H1 (cell line): ENCODE measurements around the gene RUFY2. TPM values are rescaled to one million over a fixed set of nuclear protein-coding genes. Genes with fewer than 3 reads are reported as not detected.

Experiments used
- CTCF ChIA-PET: fragments of 300-600 bp; sonication (Branson Sonifier 250); formaldehyde crosslinking; loops from one replicate; lab custom pipeline; 2021; ENCODE audit not compliant: partially characterized antibody; lab: Charles Lee
- POLR2A ChIA-PET: fragments of 300-600 bp; sonication (Branson Sonifier 250); formaldehyde crosslinking; loops from one replicate; lab custom pipeline; 2021; ENCODE audit warnings: inconsistent platforms; ENCODE audit not compliant: partially characterized antibody; lab: Charles Lee
- DNase-seq, 2 experiments: peaks; one replicate each; pipeline versions ENCODE4 v3.0.0 to v3.0.0-alpha.2; 2010 to 2022; ENCODE audit warnings: low spot score in 2 of 2, low read depth in 1 of 2, mixed read lengths in 1 of 2
- FAIRE-seq: peaks from 2 replicates; lab custom pipeline; 2011; peaks lifted over from hg19 to GRCh38; lab: Jason Lieb, UNC
- H2AFZ ChIP-seq: 2 replicates; pipeline ENCODE4 v1.8.1; 2012; ENCODE audit warnings: low read length, inconsistent platforms
- H2AK5ac ChIP-seq: 2 replicates; pipeline ENCODE4 v1.6.1; 2013; ENCODE audit warnings: low read depth, low read length
- H2BK120ac ChIP-seq: replicated peaks from 2 replicates; pipeline ENCODE3; 2013; ENCODE audit warnings: low read depth, low read length, inconsistent platforms
- H2BK12ac ChIP-seq: 2 replicates; pipeline ENCODE4 v1.6.1; 2013; ENCODE audit warnings: low read depth, low read length
- H2BK15ac ChIP-seq: 2 replicates; pipeline ENCODE4 v1.6.1; 2013; ENCODE audit warnings: low read length
- H2BK20ac ChIP-seq: 2 replicates; pipeline ENCODE4 v1.6.1; 2013; ENCODE audit warnings: low read length
- H2BK5ac ChIP-seq: 2 replicates; pipeline ENCODE4 v1.6.1; 2013; ENCODE audit warnings: low read depth, low read length
- H3K14ac ChIP-seq: 2 replicates; pipeline ENCODE4 v1.6.1; 2013; ENCODE audit warnings: inconsistent platforms; ENCODE audit not compliant: insufficient read length
- H3K18ac ChIP-seq: 2 replicates; pipeline ENCODE4 v1.6.1; 2013; ENCODE audit warnings: low read length; ENCODE audit errors: extremely low read depth
- H3K23ac ChIP-seq: 2 replicates; pipeline ENCODE4 v1.6.1; 2013; ENCODE audit warnings: inconsistent platforms; ENCODE audit not compliant: insufficient read length
- H3K23me2 ChIP-seq: 2 replicates; pipeline ENCODE4 v1.6.1; 2013; ENCODE audit warnings: low read depth, low read length
- H3K27ac ChIP-seq: 2 replicates; pipeline ENCODE4 v1.6.1; 2011; ENCODE audit warnings: low read depth, low read length, inconsistent platforms
- H3K27me3 ChIP-seq, 4 experiments: replicated peaks in 1 of 4; 1 replicate in 1 of 4; 2 replicates in 3 of 4; pipeline versions ENCODE4 v1.6.1 to v1.8.1; 2011 to 2013; ENCODE audit warnings: low read length in 3 of 4, mild to moderate bottlenecking in 3 of 4, inconsistent platforms in 2 of 4, mixed read lengths in 2 of 4, moderate library complexity in 1 of 4; ENCODE audit not compliant: control insufficient read depth in 3 of 4, insufficient read depth in 3 of 4; ENCODE audit errors: extremely low read depth in 1 of 4
- H3K36me3 ChIP-seq, 4 experiments: 2 replicates each; pipeline versions ENCODE4 v1.6.1 to v1.8.1; 2011 to 2013; ENCODE audit warnings: mild to moderate bottlenecking in 4 of 4, low read length in 3 of 4, moderate library complexity in 2 of 4, control low read depth in 1 of 4, inconsistent platforms in 1 of 4; ENCODE audit not compliant: insufficient read depth in 4 of 4, control insufficient read depth in 2 of 4
- H3K4ac ChIP-seq: replicated peaks from 2 replicates; pipeline ENCODE3; 2013; ENCODE audit warnings: low read length, low read depth, mixed read lengths, inconsistent platforms; ENCODE audit not compliant: insufficient read length
- H3K4me1 ChIP-seq, 4 experiments: replicated peaks in 1 of 4; 1 replicate in 1 of 4; 2 replicates in 3 of 4; pipeline versions ENCODE4 v1.6.1 to v1.8.1; 2011 to 2013; ENCODE audit warnings: low read length in 3 of 4, inconsistent platforms in 2 of 4, mixed read lengths in 1 of 4; ENCODE audit not compliant: insufficient read depth in 4 of 4, control insufficient read depth in 3 of 4
- H3K4me2 ChIP-seq, 2 experiments: 2 replicates each; pipeline versions ENCODE4 v1.6.1 to v1.8.1; 2011 to 2013; ENCODE audit warnings: low read depth in 2 of 2, low read length in 2 of 2, control low read depth in 1 of 2, inconsistent platforms in 1 of 2, mild to moderate bottlenecking in 1 of 2; ENCODE audit not compliant: insufficient read depth in 1 of 2
- H3K4me3 ChIP-seq, 4 experiments: fragments of 200-600, 300-600 bp in 1 of 4; sonication (generic), shearing (Covaris generic), sonication (Bioruptor Twin) in 1 of 4; 2 replicates each; pipeline versions ENCODE4 v1.5.1 to v1.8.1; 2011 to 2016; ENCODE audit warnings: low read length in 4 of 4, low read depth in 3 of 4, control low read depth in 2 of 4, inconsistent platforms in 2 of 4, mild to moderate bottlenecking in 2 of 4, mixed read lengths in 1 of 4, moderate library complexity in 1 of 4; ENCODE audit not compliant: insufficient read depth in 2 of 4; ENCODE audit errors: extremely low read depth in 1 of 4
- H3K56ac ChIP-seq: replicated peaks from 2 replicates; pipeline ENCODE3; 2013; ENCODE audit warnings: low read depth, mild to moderate bottlenecking, mixed read lengths, low read length, inconsistent platforms; ENCODE audit not compliant: insufficient read length
- H3K79me1 ChIP-seq: 2 replicates; pipeline ENCODE4 v1.6.1; 2013; ENCODE audit warnings: low read depth, low read length, control low read depth
- H3K79me2 ChIP-seq, 2 experiments: 2 replicates each; pipeline versions ENCODE4 v1.6.1 to v1.8.1; 2012 to 2013; ENCODE audit warnings: low read length in 2 of 2, mild to moderate bottlenecking in 2 of 2, inconsistent platforms in 1 of 2; ENCODE audit not compliant: insufficient read depth in 2 of 2, control insufficient read depth in 1 of 2
- H3K9ac ChIP-seq, 4 experiments: replicated peaks in 1 of 4; 1 replicate in 1 of 4; 2 replicates in 3 of 4; pipeline versions ENCODE4 v1.6.1 to v1.8.1; 2011 to 2013; ENCODE audit warnings: low read depth in 3 of 4, low read length in 3 of 4, control low read depth in 2 of 4, mild to moderate bottlenecking in 2 of 4, moderate library complexity in 2 of 4, inconsistent platforms in 1 of 4; ENCODE audit errors: extremely low read depth in 1 of 4
- H3K9me3 ChIP-seq, 2 experiments: 2 replicates each; pipeline versions ENCODE4 v1.6.1 to v1.8.1; 2012 to 2013; ENCODE audit warnings: mild to moderate bottlenecking in 2 of 2, moderate library complexity in 2 of 2, control low read depth in 1 of 2, inconsistent platforms in 1 of 2, low read depth in 1 of 2, low read length in 1 of 2, mixed read lengths in 1 of 2; ENCODE audit not compliant: insufficient read depth in 2 of 2
- H4K20me1 ChIP-seq, 2 experiments: replicated peaks in 1 of 2; 2 replicates each; pipeline versions ENCODE3 to v1.8.1; 2011 to 2013; ENCODE audit warnings: inconsistent platforms in 2 of 2, low read length in 2 of 2, mild to moderate bottlenecking in 1 of 2; ENCODE audit not compliant: insufficient read depth in 2 of 2, control insufficient read depth in 1 of 2
- H4K5ac ChIP-seq: 2 replicates; pipeline ENCODE4 v1.6.1; 2013; ENCODE audit warnings: low read length, low read depth, mixed read lengths, inconsistent platforms; ENCODE audit not compliant: insufficient read length
- H4K8ac ChIP-seq: 2 replicates; pipeline ENCODE4 v1.8.0; 2013; ENCODE audit warnings: mild to moderate bottlenecking, moderate library complexity, low read length, inconsistent platforms; ENCODE audit not compliant: insufficient read depth; ENCODE audit errors: extremely low read depth
- H4K91ac ChIP-seq: replicated peaks from 2 replicates; pipeline ENCODE3; 2013; ENCODE audit warnings: low read length, mixed read lengths, inconsistent platforms; ENCODE audit not compliant: insufficient read length
- ASH2L ChIP-seq: fragments of 200-600, 300-600 bp; sonication (generic); IDR thresholded peaks from one replicate; pipeline ENCODE4 v1.7.1; 2017; ENCODE audit warnings: low read length
- BCL11A ChIP-seq, 2 experiments: IDR thresholded peaks; one replicate each; pipeline ENCODE4 v1.6.1; 2011; ENCODE audit warnings: low read depth in 2 of 2, low read length in 2 of 2, mild to moderate bottlenecking in 2 of 2
- CBX5 ChIP-seq: fragments of 300-800, 300-1000 bp; sonication (generic); IDR thresholded peaks from 2 replicates; pipeline ENCODE4 v1.7.1; 2016; ENCODE audit warnings: antibody characterized with exemption, low read length, low read depth
- CHD2 ChIP-seq: IDR thresholded peaks from 2 replicates; pipeline ENCODE4 v1.6.1; 2012; ENCODE audit warnings: low read length, improper control_type of control experiment
- GTF2F1 ChIP-seq: IDR thresholded peaks from 2 replicates; pipeline ENCODE4 v1.6.1; 2012; ENCODE audit warnings: low read depth, low read length, improper control_type of control experiment, borderline replicate concordance
- HDAC2 ChIP-seq, 2 experiments: fragments of 300-600 bp in 1 of 2; sonication (generic) in 1 of 2; IDR thresholded peaks; 2 replicates each; pipeline ENCODE4 v1.6.1; 2011 to 2012; ENCODE audit warnings: low read depth in 2 of 2, low read length in 2 of 2, mild to moderate bottlenecking in 2 of 2, moderate library complexity in 2 of 2, borderline replicate concordance in 1 of 2, inconsistent platforms in 1 of 2
- KDM5A ChIP-seq: fragments of 200-600 bp; IDR thresholded peaks from 2 replicates; pipeline ENCODE4 v1.7.1; 2012; ENCODE audit warnings: mild to moderate bottlenecking, low read length, inconsistent platforms, mixed read lengths
- MAFK ChIP-seq: IDR thresholded peaks from 2 replicates; pipeline ENCODE4 v1.6.1; 2012; ENCODE audit warnings: low read depth, mild to moderate bottlenecking, improper control_type of control experiment, low read length
- NRF1 ChIP-seq: IDR thresholded peaks from 2 replicates; pipeline ENCODE4 v1.6.1; 2011; ENCODE audit warnings: mild to moderate bottlenecking, low read depth, low read length, improper control_type of control experiment
- PHF8 ChIP-seq: fragments of 200-600 bp; sonication (generic); conservative IDR thresholded peaks from 2 replicates; pipeline ENCODE4 v1.7.1; 2012; ENCODE audit warnings: low read depth, mild to moderate bottlenecking, inconsistent platforms, low read length, moderate library complexity
- RAD21 ChIP-seq, 2 experiments: IDR thresholded peaks in 1 of 2; conservative IDR thresholded peaks in 1 of 2; 2 replicates each; pipeline ENCODE4 v1.6.1; 2011; ENCODE audit warnings: low read depth in 2 of 2, low read length in 2 of 2, improper control_type of control experiment in 1 of 2, inconsistent platforms in 1 of 2, mild to moderate bottlenecking in 1 of 2, moderate library complexity in 1 of 2
- SUZ12 ChIP-seq: fragments of 200-600 bp; sonication (generic); IDR thresholded peaks from 2 replicates; pipeline ENCODE4 v1.6.1; 2012; ENCODE audit warnings: mild to moderate bottlenecking, inconsistent platforms, low read length, moderate library complexity, mixed read lengths
- TBP ChIP-seq: IDR thresholded peaks from 2 replicates; pipeline ENCODE4 v1.6.1; 2011; ENCODE audit warnings: low read depth, low read length, improper control_type of control experiment
- ZNF274 ChIP-seq: IDR thresholded peaks from 2 replicates; pipeline ENCODE4 v1.7.0; 2012; ENCODE audit warnings: low read length, borderline replicate concordance; ENCODE audit errors: extremely low read depth
- WGBS, 2 experiments: shearing (Covaris generic) in 1 of 2; methylation state at CpG; one replicate each; pipeline versions ENCODE4 v1.1.6 to v1.1.7; 2013 to 2015; ENCODE audit warnings: low lambda C conversion rate in 2 of 2, mixed read lengths in 2 of 2, inconsistent platforms in 1 of 2, low coverage in 1 of 2, missing lambda C conversion rate in 1 of 2; ENCODE audit not compliant: insufficient replicate concordance in 2 of 2, insufficient coverage in 1 of 2, insufficient read length in 1 of 2; ENCODE audit errors: extremely low coverage in 1 of 2, missing lambda C conversion rate in 1 of 2; 5-methylcytosine and 5-hydroxymethylcytosine counted together
- polyA plus RNA-seq, 7 experiments: library from polyadenylated mRNA; depleted of rRNA in 3 of 7; stranded (reverse) in 5 of 7; unstranded in 2 of 7; fragments of >200 nt in 5 of 7; fragments of 200-250 nt in 2 of 7; gene quantifications; 1 replicate in 5 of 7; 2 replicates in 1 of 7; 4 replicates in 1 of 7; pipeline versions ENCODE4 v1.2.1 to v1.2.3, GENCODE V29; 2011 to 2013; ENCODE audit warnings: missing spikeins in 2 of 7, mixed read lengths in 2 of 7
- total RNA-seq: library from RNA; stranded (reverse); fragmentation: NEBNext Ultra II Directional; extraction: Animal tissue kit (Norgen Biotek cat#: 25700); gene quantifications from 2 replicates; pipeline ENCODE4 v1.2.1, GENCODE V29; 2021

Gene RUFY2
- total and polyA plus RNA-seq, 2 of the 8 experiments (the other 6 are each of a cell fraction or from before 2014, with no cell fraction given), result 3.4 to 12.0 TPM

DNA sequence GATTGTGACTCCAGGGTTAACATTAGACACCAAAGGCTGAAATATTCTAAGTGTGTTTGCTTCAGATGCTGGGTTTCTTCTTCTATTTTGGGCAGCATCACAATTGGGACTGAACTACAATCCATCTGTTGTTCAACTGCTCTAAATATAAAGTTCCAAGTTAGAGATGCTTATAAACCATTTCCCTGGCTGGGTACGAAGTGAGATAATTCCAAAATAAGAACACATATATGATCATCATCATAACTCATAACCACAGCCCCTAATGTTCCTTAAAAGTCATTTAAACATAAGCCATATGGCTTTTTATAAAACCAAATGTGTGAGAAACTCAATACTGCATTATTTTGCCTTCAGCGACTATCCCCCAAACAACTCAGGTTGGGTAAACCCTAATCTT, 35.9 kb upstream of the RUFY2 start:
- H3K4me2 ChIP-seq, result no peak overlapping the region
- DNase-seq (no peak), FAIRE-seq (no peak)
- no peak overlapping the region for H2BK120ac ChIP-seq
- WGBS, 2 experiments, result 93% methylated on average over 2 of the region's 2 CpGs; no CpG with 5 or more reads in 1 of the 2 experiments
- no peaks in the 10 kb centered on the region for H4K20me1 ChIP-seq
- no peak overlapping the region for H3K18ac ChIP-seq
- no peaks in the 10 kb centered on the region for H3K4me1 ChIP-seq
- H3K4ac ChIP-seq, result no peak overlapping the region
- no peak overlapping the region for H2BK20ac ChIP-seq
- H4K91ac ChIP-seq, result no peak overlapping the region
- ChIA-PET POLR2A (interaction anchor here (1.2 to 2.7 kb wide), 2 partner anchors 8 to 26 kb away, joined by 3 to 6 read pairs; no protein-coding TSS in a partner anchor), CTCF (interaction anchor here (1.3 kb wide), 1 partner anchor 108 kb away, joined by 3 read pairs; no protein-coding TSS in a partner anchor)
- H2AFZ ChIP-seq, result no peak overlapping the region
- peaks cover 3 to 58% (median 21%) of the 10 kb centered on the region in 4 experiments; a peak in 7 of 8 replicates for H3K36me3 ChIP-seq
- no peaks in the 10 kb centered on the region for H3K27me3 ChIP-seq
- no peak overlapping the region for H4K8ac ChIP-seq
- H2AK5ac ChIP-seq, result no peak overlapping the region
- no peaks in the 10 kb centered on the region for H3K79me1 ChIP-seq
- H3K56ac ChIP-seq, result no peak overlapping the region
- no peak overlapping the region for H3K4me3 ChIP-seq
- no peak overlapping the region for H2BK5ac ChIP-seq
- no peak overlapping the region for H4K5ac ChIP-seq
- H2BK12ac ChIP-seq, result no peak overlapping the region
- H3K9me3 ChIP-seq, result no peaks in the 10 kb centered on the region
- no peak overlapping the region for H3K9ac ChIP-seq
- TF ChIP-seq BCL11A (IDR thresholded peaks at IDR 0.05; ENCODE audit: low read depth in 2 of 2, low read length in 2 of 2) (no peak), CHD2 (no peak), NRF1 (no peak), PHF8 (no peak), ASH2L (no peak), GTF2F1 (no peak), MAFK (no peak), SUZ12 (no peak), TBP (no peak), CBX5 (no peak), ZNF274 (no peak), KDM5A (no peak), HDAC2 (IDR thresholded peaks at IDR 0.05; ENCODE audit: borderline replicate concordance in 1 of 2, low read depth in 2 of 2, low read length in 2 of 2) (no peak), RAD21 (IDR thresholded peaks at IDR 0.05 in 1 of 2, conservative IDR thresholded peaks at IDR 0.05 in 1 of 2; ENCODE audit: low read depth in 2 of 2, low read length in 2 of 2) (no peak)
- H3K79me2 ChIP-seq, result no peaks in the 10 kb centered on the region
- no peak overlapping the region for H3K23ac ChIP-seq
- H3K23me2 ChIP-seq, result no peaks in the 10 kb centered on the region
- no peak overlapping the region for H3K14ac ChIP-seq
- H3K27ac ChIP-seq, result no peak overlapping the region
- no peak overlapping the region for H2BK15ac ChIP-seq
